Sigmoid colon (tissue), 7 donors: ENCODE results near the gene ZBTB7C. TPM values are rescaled to one million over a fixed set of nuclear protein-coding genes. Genes with fewer than 3 reads are reported as not detected.

Experiments
- DNase-seq: peaks from one replicate; pipeline ENCODE4 v3.0.0-alpha.2; 2019
- H3K27ac ChIP-seq, 4 donors: fragments of 200-600 bp; sonication (generic); one replicate each; pipeline ENCODE4 v1.5.1; 2016 to 2019; ENCODE audit warnings: mild to moderate bottlenecking in 1 of 4
- H3K27me3 ChIP-seq, 3 donors: fragments of 200-600 bp; sonication (generic); one replicate each; pipeline ENCODE4 v1.5.1; 2019; ENCODE audit warnings: mild to moderate bottlenecking in 1 of 3
- H3K36me3 ChIP-seq, 4 donors: fragments of 200-600 bp; sonication (generic); one replicate each; pipeline ENCODE4 v1.5.1; 2016 to 2019
- H3K4me1 ChIP-seq, 4 donors: fragments of 200-600 bp; sonication (generic); one replicate each; pipeline ENCODE4 v1.5.1; 2017 to 2019
- H3K4me3 ChIP-seq, 4 donors: fragments of 200-600 bp; sonication (generic); one replicate each; pipeline ENCODE4 v1.5.1; 2017 to 2019; ENCODE audit warnings: mild to moderate bottlenecking in 2 of 4, moderate library complexity in 1 of 4
- H3K9me3 ChIP-seq, 4 donors: fragments of 200-600 bp in 3 of 4; sonication (generic) in 3 of 4; one replicate each; pipeline versions ENCODE4 v1.5.1 to v1.6.1; 2013 to 2019
- CTCF ChIP-seq, 4 experiments: fragments of 450-650 bp in 3 of 4; fragments of 200-600 bp in 1 of 4; IDR thresholded peaks; one replicate each; pipeline ENCODE4 v1.5.1; 2016 to 2019; ENCODE audit warnings: antibody characterized with exemption in 4 of 4, mild to moderate bottlenecking in 3 of 4, moderate library complexity in 2 of 4
- EP300 ChIP-seq, 4 donors: sonication (generic); formaldehyde crosslinking; IDR thresholded peaks; one replicate each; pipeline ENCODE4 v1.6.1; 2017; ENCODE audit warnings: antibody characterized with exemption in 4 of 4
- POLR2A ChIP-seq, 2 donors: fragments of 450-650 bp; IDR thresholded peaks; one replicate each; pipeline ENCODE4 v1.6.1; 2016; ENCODE audit warnings: antibody characterized with exemption in 2 of 2, mild to moderate bottlenecking in 2 of 2, moderate library complexity in 2 of 2
- POLR2AphosphoS5 ChIP-seq, 4 donors: sonication (generic); formaldehyde crosslinking; IDR thresholded peaks; one replicate each; pipeline ENCODE4 v1.6.1; 2017; ENCODE audit warnings: antibody characterized with exemption in 4 of 4
- WGBS, 2 donors: extraction: QIAGEN DNeasy Blood & Tissue Kit; methylation state at CpG; one replicate each; pipeline ENCODE4 v1.1.7; 2013; 5-methylcytosine and 5-hydroxymethylcytosine counted together
- intact Hi-C: fragments of 100-400 bp; cut with DNase I; formaldehyde crosslinking; loops from one replicate; pipeline ENCODE4 v1.15.1; 2023
- polyA plus RNA-seq, 3 donors: library from polyadenylated mRNA; stranded (reverse); fragments of 200-250 nt; gene quantifications; one replicate each; pipeline ENCODE4 v1.2.3, GENCODE V29; 2013
- total RNA-seq, 4 donors: library from RNA; depleted of rRNA; stranded (reverse); fragments of >200 nt; gene quantifications; one replicate each; pipeline ENCODE4 v1.1.0, GENCODE V29; 2016
- donor health status: healthy with polysubstance abuse.
- donor health status: Bipolar disorder and iron deficiency.
- donor health status: healthy.

ZBTB7C gene
- total and polyA plus RNA-seq, 7 donors = 0.41 to 18.6 (median 1.7) TPM

- no peak for TF ChIP-seq POLR2A (IDR thresholded peaks at IDR 0.05)
- TF ChIP-seq EP300 (IDR thresholded peaks at IDR 0.05) = no peak
- no peak for TF ChIP-seq CTCF (IDR thresholded peaks at IDR 0.05)
- TF ChIP-seq POLR2AphosphoS5 (IDR thresholded peaks at IDR 0.05) = no peak
- intact Hi-C loops = no loop called here
- no peak overlapping the region for H3K4me3 ChIP-seq
- WGBS, 2 donors = 86% methylated on average over 7 of the region's 7 CpGs
- H3K27ac ChIP-seq = no peak overlapping the region
- H3K4me1 ChIP-seq = no peaks in the 10 kb centered on the region
- H3K36me3 ChIP-seq = no peaks in the 10 kb centered on the region
- no peak for DNase-seq
- no peaks in the 10 kb centered on the region for H3K27me3 ChIP-seq
- H3K9me3 ChIP-seq = no peaks in the 10 kb centered on the region
Measured at GRCh38 chr18:48328473-48329210, 80.5 kb downstream of the ZBTB7C start.

- Histone ChIP-seq H3K36me3 (no peaks in the 10 kb centered on the region), H3K4me1 (no peaks in the 10 kb centered on the region), H3K9me3 (no peaks in the 10 kb centered on the region), H3K27me3 (no peaks in the 10 kb centered on the region), H3K27ac (peak overlapping the region in 1 of 4 donors; percentile 19), H3K4me3 (no peak overlapping the region)
- intact Hi-C loops = no loop called here
- 86 to 87% methylated on average over 11 of the region's 11 CpGs for WGBS, 2 donors
- DNase-seq = no peak
- no peak for TF ChIP-seq EP300 (IDR thresholded peaks at IDR 0.05)
- TF ChIP-seq POLR2A (IDR thresholded peaks at IDR 0.05) = no peak
- no peak for TF ChIP-seq CTCF (IDR thresholded peaks at IDR 0.05)
- no peak for TF ChIP-seq POLR2AphosphoS5 (IDR thresholded peaks at IDR 0.05)
Measured at GRCh38 chr18:48326901-48327675, 82.1 kb downstream of the ZBTB7C start.

- WGBS, 2 donors = 94 to 96% methylated on average over 1 of the region's 1 CpG
- Histone ChIP-seq H3K4me1 (no peaks in the 10 kb centered on the region), H3K4me3 (no peak overlapping the region), H3K9me3 (no peaks in the 10 kb centered on the region), H3K36me3 (no peaks in the 10 kb centered on the region), H3K27ac (no peak overlapping the region), H3K27me3 (no peaks in the 10 kb centered on the region)
- intact Hi-C loops = no loop called here
- TF ChIP-seq EP300 (IDR thresholded peaks at IDR 0.05) (no peak), POLR2AphosphoS5 (IDR thresholded peaks at IDR 0.05) (no peak)
- no peak for DNase-seq
Measured at GRCh38 chr18:48325115-48325665, 84.0 kb downstream of the ZBTB7C start.

GRCh38 chr18:48324651-48325050, 84.5 kb downstream of the ZBTB7C start:
- WGBS, 2 donors = 91 to 94% methylated on average over 9 of the region's 9 CpGs
- no peaks in the 10 kb centered on the region for H3K9me3 ChIP-seq
- no peak for TF ChIP-seq POLR2A (IDR thresholded peaks at IDR 0.05)
- TF ChIP-seq EP300 (IDR thresholded peaks at IDR 0.05) = no peak
- no peak for TF ChIP-seq POLR2AphosphoS5 (IDR thresholded peaks at IDR 0.05)
- no peak for TF ChIP-seq CTCF (IDR thresholded peaks at IDR 0.05)
- intact Hi-C loops = no loop called here
- H3K36me3 ChIP-seq = no peaks in the 10 kb centered on the region
- H3K4me3 ChIP-seq = no peak overlapping the region
- H3K27ac ChIP-seq = no peak overlapping the region
- no peaks in the 10 kb centered on the region for H3K4me1 ChIP-seq
- DNase-seq = no peak
- no peaks in the 10 kb centered on the region for H3K27me3 ChIP-seq

- H3K36me3 ChIP-seq = no peaks in the 10 kb centered on the region
- TF ChIP-seq EP300 (IDR thresholded peaks at IDR 0.05) = no peak
- TF ChIP-seq CTCF (IDR thresholded peaks at IDR 0.05) = no peak
- TF ChIP-seq POLR2AphosphoS5 (IDR thresholded peaks at IDR 0.05) = no peak
- TF ChIP-seq POLR2A (IDR thresholded peaks at IDR 0.05) = no peak
- 27 to 66% methylated on average over 2 of the region's 2 CpGs for whole genome bisulfite sequencing, 2 donors
- DNase-seq = no peak
- H3K4me3 ChIP-seq = no peak overlapping the region
- H3K9me3 ChIP-seq = no peaks in the 10 kb centered on the region
- no peak overlapping the region for H3K27ac ChIP-seq
- intact Hi-C loops = no loop called here
- H3K4me1 ChIP-seq = no peaks in the 10 kb centered on the region
- H3K27me3 ChIP-seq = no peaks in the 10 kb centered on the region
Measured at GRCh38 chr18:48323151-48323550, 86.0 kb downstream of the ZBTB7C start.
